Tongue (tissue), 2 donors: ENCODE data around the gene TIAM1. TPM values are rescaled to one million over a fixed set of nuclear protein-coding genes. Genes with fewer than 3 reads are reported as not detected.
A peak's percentile ranks its signal among the peaks of the same experiment; 100 is the strongest.

Source experiments
- DNase-seq: peaks from one replicate; pipeline ENCODE4 v3.0.0-alpha.2; 2015
- total RNA-seq: library from RNA; depleted of rRNA; stranded (reverse); fragments of >200 nt; gene quantifications from one replicate; pipeline ENCODE4 v1.2.3, GENCODE V29; 2014

Gene TIAM1
- total RNA-seq, 1 donor from 2014 or later, result 28.0 TPM

DNA sequence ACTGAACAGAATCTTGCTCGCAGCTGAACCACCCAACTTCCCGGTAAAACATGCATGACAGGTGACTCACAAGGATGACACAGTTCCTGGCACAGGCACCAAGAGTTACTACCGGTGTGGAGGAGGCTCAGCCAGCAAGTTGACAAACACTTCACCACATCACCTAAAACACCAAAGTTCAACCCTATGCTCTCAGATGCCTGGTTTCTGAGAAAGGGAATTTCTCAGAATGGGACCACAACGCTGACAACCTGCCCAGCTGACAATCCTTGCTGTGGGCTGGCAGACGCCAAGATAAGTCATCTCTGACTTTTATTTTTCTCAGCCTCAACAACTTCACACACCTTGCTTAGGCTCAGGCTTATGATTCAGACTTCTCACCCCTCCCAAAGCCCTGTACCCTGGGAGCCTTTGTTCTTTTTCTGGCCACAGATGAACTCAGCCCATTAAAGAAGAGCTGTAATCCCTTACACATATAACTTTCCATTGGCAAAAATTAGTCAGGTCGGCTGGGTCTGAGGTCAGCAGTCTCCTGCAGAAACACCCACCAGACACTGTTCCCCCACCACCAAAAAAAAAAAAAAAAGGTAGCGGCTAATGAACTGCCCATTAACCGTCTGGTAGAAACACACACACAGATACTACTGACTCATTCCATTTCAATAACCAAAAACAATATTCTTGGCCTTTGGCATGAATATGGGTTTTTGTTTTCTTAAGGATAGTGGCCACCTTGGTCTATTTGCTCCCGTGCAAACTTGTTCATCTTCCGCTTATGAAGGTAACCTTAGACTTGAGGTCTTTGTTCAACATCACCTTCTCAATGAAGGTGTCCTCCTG lies 10.8 kb upstream of the TIAM1 start:
- no peak for DNase-seq

DNA sequence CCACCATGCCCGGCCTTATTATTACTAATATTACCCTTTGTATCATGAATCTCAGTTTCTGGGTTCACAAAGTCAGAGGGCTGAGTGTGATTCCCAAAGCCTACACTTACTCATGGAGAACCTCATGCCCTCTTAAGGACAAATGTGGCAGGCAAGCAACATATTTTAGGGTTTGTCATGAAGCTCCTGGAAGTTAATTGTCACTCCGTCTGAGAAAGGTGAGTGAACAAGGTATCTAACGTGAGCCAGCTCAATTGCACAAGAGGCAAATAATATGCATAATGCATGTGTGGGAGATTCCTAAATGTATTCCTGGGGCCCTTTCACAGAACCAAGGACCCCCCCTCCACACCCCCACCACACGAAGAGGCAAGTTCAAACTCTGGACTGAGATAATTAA lies 10.1 kb upstream of the TIAM1 start:
- DNase-seq, result no peak

- no peak for DNase-seq
Observed at GRCh38 chr21:31352836-31353235, 8.8 kb upstream of the TIAM1 start.

GRCh38 chr21:31351960-31352359 lies 7.9 kb upstream of the TIAM1 start:
- no peak for DNase-seq

DNA sequence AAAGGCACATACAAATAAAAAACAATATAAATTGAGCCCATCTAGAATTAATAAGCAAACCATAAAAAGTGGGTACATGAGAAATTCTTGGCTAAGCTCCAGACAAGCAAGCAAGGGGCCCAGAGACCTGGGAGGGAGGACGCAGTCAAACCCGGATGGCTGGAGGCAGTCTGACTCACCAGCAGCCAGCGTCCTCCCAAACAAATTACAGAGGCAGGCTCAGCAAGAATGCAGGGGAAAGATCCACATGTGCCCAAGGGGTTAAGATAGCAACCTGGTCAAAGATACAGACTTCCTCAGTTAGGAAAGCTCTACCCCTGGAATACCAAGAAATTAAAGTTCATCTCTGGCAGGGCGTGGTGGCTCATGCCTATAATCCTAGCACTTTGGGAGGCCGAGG lies 7.4 kb upstream of the TIAM1 start:
- DNase-seq, result no peak

DNA sequence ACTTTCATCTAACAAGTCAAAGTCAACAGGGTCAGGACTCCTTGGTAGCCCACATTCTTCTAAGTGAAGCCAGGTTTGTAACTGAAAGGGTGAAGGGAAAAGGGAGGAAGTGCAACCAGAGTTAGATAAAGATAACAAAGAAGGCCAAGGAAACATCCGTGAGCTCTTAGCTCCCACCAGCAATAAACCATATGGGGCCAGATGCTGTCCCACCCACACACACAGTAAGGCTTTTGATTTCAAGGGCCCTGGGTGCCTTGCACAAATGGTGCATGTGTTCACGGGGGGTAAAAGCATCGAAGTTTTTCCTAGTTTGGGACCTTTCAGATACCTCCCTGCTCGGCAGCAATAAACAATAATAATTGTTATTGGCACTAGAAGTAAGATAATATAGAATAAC lies 5.1 kb upstream of the TIAM1 start:
- DNase-seq, result no peak

DNA sequence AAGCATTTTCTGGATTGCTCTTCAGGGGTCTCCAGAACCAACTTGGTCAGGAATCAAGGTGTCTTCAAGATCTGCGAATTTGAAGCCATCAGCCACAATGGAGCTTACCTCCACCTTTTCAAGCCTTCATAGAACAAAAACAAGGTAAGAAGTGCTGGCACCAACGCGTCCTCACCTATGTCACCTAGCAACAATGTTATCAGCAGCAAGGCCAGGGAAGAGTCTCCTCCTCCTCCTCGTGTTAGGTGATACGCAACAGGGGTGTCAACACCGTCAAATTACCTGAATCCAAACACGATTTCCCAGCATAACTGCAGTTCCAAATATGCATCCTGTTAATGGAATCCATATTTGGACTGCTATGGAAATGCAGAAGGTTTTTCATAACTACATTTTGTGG lies 4.1 kb upstream of the TIAM1 start:
- DNase-seq, result no peak

DNA sequence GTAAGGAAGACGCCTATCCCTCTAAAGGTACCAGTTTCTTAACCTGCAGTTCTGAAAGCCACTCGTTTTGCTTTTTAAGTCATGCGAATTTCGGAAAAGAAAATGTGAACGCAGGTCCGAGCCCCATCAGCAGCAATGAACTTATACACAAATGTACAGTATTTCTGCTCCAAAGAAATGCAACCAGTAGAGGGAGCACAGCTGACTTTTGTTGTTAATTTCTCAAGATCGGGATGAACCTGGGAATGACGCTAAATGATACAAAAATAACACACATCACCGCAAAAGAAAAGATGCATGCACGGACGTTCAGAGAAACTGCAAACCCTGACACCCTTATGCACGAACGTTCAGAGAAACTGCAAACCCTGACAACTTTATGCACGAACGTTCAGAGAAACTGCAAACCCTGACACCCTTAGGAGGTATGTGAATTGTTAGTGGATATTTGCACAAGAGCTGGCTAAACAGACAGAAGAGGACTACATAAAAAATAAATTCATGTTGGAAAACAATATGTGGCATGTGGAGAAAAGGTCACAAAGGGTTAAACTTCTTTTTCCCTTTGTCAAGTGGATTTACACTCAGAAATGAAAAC lies 3.5 kb upstream of the TIAM1 start:
- DNase-seq, result peak; percentile 57

DNA sequence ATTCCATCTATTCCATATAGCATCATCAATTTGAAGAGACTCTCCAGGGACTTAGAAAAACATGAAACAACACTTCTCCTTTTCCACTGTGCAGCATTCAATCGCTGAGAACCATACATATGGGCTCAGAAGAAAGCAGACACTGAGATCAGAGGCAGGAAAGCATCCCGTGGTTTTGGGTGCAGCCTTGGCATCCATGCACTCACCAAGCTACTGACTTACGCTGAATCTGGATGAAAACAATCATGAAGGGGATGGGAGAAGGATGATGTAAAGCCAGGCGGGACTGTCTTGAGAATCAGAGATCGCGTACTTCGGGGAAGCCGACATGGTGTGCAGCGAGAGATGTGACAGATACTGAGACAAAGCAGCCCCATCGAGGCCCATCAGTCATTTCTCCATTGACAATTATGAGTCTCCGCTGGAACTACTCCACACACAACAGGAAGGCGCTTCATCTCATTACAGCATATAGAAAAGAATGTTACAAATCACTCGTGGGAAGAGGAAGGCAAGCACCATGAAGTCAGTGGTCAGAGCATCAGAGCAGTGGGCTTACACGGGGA lies 2.3 kb upstream of the TIAM1 start:
- no peak for DNase-seq

DNA sequence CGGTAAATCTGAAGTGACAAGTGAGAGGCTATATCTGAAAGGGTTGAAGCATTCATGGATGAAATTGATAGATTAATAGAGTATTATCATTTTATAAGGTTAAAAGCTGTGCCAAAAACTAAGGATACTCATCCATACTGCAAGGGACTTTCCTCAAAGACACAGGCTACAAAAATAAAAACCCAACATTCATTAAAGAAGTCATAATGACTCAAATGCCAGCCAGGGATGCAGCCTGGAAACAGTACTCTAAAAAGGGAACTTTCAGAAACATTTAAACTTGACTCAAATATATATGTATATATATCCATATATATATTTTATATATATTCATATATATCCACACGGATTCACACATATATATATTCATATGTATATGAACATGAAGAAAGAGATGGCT lies 1.1 kb upstream of the TIAM1 start:
- DNase-seq, result no peak

- no peak for DNase-seq
Observed at GRCh38 chr21:31343030-31343510, 991 bp downstream of the TIAM1 start.

- DNase-seq, result no peak
Observed at GRCh38 chr21:31342348-31342747, 1.7 kb downstream of the TIAM1 start.

DNA sequence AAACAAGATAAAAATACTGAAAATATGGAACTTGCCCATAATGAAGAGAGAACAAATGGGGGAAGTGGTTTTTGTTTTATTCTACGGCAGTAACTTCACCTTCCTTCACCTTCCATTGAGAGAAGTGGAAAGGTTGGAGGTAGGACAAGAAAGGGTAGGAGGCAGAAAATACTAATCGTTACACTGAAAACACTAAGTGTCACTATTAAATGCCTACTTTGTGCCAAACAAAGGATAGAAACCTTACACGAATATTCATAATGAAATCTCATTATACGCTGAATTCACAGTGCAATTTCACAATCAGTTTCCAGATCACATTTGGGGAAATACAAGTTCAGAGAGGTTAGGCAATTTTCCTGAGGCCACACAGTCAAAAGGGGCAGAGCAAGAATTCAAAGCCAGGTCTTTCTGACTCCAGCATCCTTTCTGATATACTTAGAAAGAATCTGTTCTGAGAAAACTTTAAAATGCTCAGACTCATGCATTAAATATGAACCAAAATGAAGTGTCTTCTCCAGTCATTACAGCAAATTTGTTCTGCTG lies 3.0 kb downstream of the TIAM1 start:
- DNase-seq, result no peak

DNA sequence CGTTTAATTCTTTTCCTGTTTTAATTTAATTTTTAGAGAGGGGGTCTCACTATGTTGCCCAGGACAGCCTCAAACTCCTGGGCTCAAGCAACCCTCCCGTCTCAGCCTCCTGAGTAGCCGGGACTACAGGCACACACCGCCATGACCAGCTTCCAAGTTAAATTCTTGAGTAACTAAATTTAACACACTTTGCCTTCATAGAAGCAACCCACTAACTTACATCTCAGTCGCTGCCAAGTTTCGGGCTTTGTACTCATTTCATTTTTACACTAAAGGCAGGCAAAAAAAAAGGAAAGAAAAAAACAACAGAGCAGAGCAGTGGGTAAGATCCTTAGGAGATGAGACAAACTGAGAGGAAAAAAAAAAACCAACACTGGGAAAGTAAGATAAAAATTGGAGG lies 3.5 kb downstream of the TIAM1 start:
- DNase-seq, result no peak

GRCh38 chr21:31339721-31340120 lies 4.3 kb downstream of the TIAM1 start:
- no peak for DNase-seq

DNA sequence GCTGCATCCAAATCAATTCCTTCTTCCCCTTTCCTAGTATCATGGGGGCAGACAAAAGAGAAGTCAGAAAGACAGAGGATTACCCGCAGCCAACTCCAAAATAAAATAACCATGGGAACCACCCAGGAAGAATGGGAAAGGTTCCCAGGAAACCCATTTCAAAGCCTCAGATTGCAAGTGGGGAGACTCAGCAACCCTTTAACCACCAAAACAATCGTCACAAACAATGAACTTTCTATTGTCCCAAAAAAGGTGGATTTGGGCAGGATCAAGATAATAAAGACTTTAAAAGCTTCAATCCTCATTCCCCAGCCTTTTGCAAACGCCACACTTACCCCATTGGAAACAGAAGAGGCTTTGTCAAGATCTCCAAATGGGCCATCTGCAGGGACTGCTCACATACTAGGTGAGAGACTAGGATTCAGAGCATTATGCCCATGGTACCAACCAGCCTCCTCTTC lies 5.1 kb downstream of the TIAM1 start:
- no peak for DNase-seq

- peak; percentile 56 for DNase-seq
Observed at GRCh38 chr21:31337996-31338907, 5.8 kb downstream of the TIAM1 start.

DNA sequence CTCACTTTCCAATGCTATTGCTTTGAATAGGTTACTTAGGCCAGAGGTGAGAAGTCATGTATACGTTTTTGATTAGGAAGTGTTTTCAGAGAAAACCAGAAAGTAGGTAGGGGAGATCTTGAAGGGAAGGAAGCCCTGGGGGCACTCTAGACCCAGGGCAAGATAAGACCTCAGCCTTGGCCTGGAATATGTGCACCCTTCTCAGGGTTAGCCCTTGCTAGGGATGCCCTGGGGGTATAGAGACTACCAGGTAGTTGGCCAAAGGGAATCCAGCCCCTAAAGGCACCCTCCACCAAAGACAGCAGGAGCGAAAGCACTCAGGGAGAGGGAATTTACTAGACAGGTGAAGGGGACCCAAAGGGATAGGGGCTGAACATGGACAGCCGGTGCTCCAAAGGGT lies 7.0 kb downstream of the TIAM1 start:
- no peak for DNase-seq

GRCh38 chr21:31336739-31337040 lies 7.4 kb downstream of the TIAM1 start:
- DNase-seq, result no peak

DNA sequence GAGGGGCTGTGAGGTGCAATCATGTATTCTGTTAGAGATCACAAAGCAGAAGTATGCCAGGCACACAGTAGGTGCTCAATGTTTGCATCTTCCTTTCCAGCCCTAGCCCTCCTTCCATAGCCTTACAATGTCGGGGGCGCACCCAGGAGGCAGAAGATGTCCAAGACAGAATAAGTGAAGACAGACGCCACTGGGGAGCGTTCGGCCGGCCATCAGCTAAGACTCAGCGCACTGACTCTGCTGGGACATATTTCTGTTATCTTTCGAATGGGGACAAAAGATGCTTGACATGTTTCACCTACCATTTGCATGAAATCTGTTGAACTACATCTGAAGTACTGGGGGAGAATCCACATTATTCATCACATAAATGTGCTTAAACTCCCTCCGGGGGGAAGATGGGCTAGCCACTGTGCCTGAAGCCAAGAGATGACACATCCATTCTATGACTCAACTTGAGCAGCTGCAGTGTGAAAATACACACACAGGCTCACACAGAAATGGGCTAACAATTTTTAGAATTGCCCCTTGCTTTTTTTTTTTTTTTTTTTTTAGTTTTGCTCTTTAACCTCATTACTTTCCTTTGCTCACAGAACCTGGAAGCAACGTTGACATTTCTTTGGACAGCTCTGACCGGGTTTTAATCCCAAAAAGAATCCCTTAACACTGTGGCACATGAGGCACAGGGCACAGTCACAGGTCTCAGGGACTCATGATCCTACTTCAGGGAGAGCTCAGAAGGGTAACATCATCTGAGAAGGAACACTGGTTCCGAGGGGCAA lies 7.9 kb downstream of the TIAM1 start:
- peak; percentile 56 for DNase-seq

DNA sequence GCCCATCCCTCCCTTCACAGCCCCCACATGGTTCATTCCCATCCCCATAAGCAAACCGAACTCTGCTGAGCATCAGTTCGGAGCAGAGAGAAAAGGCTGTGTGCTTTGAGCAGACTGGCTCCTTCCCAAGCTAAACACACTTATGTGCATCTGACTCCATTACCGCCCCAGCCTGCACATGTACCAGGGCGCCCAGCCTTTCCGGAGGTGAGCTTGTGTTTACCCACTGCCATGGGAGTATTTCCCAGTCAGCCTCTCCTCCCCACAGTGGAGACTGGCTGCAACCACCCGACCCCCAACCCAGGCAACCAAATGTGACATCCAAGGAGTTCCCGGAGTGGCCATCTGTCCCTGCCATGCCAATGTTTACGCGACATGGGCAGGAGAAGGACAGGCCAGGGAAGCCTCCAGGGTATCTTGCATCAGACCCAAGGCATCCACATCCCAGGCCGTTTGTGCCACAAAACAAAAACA lies 9.4 kb downstream of the TIAM1 start:
- peak; percentile 43 for DNase-seq
